ENCODE results near the gene COL5A1.

Gene COL5A1

GRCh38 chr9:134792627-134793026 is 151.0 kb downstream of the COL5A1 start:
- no peak for DNase-seq (ENCODE audit: low spot score)

DNA sequence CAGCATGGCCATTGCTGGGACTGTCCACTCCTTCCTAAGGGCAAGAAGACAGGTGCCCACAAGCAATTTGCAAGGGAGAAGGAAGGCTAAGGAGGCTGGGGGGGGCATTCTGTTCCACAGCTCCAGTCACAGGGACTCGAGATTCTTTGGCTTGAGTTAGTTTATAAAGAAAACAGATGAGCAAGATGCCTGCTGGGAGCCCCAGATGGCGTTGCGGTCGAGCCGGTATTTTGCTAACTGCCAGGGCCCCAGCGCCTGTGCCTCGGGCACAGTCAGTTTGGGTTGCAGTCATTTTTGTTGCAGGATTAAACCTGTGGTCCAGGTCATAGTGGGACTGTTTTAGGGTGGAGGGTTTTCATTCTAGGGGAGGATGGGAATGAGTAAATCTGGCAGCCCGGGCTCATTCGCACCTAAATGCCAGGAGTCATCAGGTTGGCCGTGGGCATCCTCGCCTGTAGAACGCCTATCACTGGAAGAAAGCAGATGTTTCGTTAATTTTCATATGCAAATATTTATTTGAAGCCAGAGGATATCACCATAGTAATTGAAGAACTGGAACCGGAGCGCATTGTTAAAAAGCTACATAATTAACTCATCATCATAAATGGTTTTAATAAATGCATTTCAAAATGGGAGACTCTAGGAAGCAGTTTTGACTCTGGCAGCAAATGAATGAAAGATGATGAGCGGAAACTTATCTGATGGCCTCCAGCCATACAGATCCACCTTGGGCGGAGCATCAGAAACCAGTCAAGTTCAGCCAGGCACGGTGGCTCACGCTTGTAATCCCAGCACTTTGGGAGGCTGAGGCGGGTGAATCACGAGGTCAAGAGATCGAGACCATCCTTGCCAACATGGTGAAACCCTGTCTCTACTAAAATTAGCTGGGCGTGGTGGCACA is 151.9 kb downstream of the COL5A1 start:
- no peak for DNase-seq (ENCODE audit: low spot score)

GRCh38 chr9:134794663-134795370 is 153.2 kb downstream of the COL5A1 start:
- no peak for DNase-seq (ENCODE audit: low spot score)

- no peak for DNase-seq (ENCODE audit: low spot score)
These were observed 153.8 kb downstream of the COL5A1 start for GRCh38 chr9:134795446-134795845.

DNA sequence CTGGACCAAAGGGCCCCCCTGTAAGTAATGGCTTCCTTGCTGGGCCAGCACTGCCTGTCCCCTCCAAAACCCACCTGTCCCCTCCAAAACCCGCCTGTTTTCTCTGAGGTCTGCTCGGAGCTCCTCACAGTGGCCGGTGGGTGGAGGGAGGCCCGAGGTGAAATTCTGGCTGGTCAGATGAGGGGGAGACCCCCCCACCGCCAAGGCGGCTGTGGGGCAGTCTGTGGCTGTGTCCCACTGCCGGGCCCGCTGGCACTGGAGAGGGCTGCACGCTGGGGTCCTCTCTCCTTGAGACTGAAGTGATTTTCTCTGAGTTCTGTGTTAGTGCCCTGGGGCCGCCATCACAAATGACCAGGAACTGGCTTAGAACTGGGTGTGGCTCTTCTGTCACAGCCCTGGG is 155.3 kb downstream of the COL5A1 start:
- no peak for DNase-seq (ENCODE audit: low spot score)

DNA sequence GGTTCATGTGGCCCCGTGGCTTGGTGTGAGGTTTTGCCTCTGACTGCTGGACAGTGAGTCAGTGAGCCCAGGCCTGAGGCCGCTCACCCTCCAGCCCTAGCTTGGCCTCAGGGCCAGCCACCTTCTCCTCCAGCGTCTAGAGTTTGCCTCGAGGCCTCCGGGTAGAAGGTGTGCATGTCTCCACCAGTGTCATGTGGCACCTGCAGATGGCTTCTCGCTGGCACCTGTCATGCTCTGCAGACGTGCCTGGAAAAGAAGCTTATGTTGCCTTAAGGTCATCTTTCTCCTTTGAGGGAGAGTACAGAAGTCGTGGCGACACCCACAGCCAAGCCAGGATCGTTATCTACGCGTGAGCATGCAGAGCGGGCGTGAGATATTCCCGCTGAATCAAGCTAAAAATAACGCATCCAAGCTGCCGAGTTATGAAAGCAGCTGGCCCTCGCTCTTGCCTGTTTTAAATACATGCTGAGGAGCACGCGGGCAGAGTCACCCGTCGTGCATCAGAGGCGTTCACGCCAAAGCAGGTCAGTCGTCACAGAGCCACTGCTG is 159.3 kb downstream of the COL5A1 start:
- no peak for DNase-seq (ENCODE audit: low spot score)

- DNase-seq (ENCODE audit: low spot score), result no peak
These were observed 160.7 kb downstream of the COL5A1 start for GRCh38 chr9:134802216-134802795.

GRCh38 chr9:134804871-134805270 is 163.3 kb downstream of the COL5A1 start:
- DNase-seq (ENCODE audit: low spot score), result no peak

DNA sequence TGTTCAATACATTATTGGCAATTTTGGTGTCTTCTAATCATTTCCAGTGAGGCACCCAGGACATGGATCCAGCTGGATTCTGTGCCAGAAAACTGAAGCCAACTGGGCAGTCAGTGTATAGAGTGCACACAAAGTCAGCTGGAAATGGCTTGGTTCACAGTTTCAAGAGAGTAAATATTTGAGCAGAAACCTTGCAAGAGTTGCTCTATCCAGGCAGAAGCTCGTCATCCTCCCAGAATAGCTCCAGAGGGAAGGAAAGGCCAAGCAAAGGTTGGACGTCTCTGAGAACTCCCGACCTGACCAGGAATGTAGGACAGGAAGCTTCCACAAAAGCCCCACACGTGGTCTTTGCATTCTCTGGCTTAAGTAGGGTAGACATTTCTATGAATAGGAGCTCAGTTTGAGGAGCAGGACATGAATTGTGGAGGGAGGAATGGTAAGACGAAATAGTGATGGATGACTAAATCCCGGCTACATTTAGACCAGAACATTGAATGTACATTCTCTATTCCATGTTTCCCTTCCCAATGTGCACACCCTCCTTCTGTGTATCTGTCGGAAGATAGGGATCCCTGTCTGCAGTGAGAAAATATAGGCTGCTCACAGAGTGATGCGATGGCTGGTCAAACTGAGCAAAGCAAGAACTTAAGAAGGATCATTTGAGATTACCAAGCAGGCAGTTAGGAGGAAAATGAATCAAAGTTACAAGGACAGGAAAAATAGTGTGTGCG is 166.3 kb downstream of the COL5A1 start:
- no peak for DNase-seq (ENCODE audit: low spot score)

DNA sequence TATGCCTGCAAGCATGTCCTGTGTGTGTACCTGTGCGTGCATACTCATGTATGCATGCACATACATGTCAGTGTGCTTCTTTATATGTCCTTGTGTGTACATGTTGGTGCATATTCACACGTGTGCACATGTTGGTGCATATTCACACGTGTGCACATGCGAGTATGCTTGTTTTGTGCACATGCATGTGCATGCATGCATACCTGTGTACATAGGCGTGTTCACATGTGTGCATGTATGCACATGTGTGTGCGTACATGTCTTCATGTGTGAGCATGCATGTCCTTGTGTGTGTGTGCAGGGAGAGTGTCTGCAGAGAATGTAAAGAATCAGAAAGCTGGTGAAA is 166.8 kb downstream of the COL5A1 start:
- no peak for DNase-seq (ENCODE audit: low spot score)

DNA sequence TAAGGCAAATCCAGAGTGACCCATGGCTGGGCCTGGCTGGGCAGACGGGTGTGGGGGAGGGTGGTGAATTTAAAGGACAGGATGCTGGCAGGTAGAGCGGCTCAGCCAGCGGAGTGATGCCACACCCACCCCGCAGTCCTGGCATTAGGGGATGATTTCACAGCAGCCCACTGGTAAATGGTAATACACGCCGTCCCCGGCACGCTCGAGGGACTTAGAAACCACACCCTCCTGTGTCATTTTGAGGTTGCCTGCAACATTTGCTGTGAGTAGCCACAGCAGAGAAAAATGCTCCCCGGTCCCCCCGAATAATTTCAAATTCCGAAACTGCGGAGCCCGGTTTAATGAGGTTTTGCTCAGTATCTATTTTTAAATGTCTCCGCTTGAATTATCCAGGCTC is 167.7 kb downstream of the COL5A1 start:
- no peak for DNase-seq (ENCODE audit: low spot score)

DNA sequence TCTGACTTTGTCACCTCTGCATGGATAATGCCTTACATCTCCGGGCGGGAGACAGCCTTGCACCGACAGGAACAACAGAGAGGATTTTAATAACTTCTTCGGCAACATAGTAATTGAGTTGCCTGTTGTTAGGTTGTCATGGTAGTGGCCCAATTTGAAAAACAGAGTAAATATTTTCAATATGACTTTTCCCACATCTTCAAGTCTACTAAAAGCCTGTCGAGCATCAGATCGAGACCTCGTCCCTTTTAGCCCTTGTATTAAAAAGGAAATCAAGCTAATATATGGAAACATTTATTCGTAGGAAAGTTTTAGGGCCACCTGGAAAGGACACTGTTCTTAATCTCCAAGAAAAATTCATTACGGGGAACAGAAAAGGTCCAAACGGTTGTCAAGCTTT is 168.2 kb downstream of the COL5A1 start:
- no peak for DNase-seq (ENCODE audit: low spot score)

GRCh38 chr9:134811079-134811672 is 169.6 kb downstream of the COL5A1 start:
- DNase-seq (ENCODE audit: low spot score), result no peak

GRCh38 chr9:134811673-134812342 is 170.2 kb downstream of the COL5A1 start:
- DNase-seq (ENCODE audit: low spot score), result no peak

- no peak for DNase-seq (ENCODE audit: low spot score)
These were observed 170.7 kb downstream of the COL5A1 start for GRCh38 chr9:134812343-134812673.

DNA sequence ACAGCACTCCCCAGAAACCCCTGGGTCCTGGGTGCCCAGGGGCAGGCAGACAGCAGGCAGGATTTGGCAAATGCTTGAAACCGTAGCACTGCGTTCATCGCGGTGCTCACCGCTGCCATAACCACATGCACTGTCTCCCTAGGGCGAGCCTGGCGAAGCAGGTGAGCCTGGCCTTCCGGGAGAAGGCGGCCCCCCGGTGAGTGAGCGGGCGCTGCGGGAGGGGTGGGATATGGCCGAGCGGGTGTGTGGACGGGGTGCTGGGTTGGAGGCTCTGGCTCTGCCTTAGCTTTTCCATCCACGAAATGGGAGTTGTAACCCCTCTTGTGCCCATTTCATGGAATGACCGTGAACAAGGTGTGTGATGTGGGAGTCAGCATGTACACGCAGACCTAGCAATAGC is 172.2 kb downstream of the COL5A1 start:
- DNase-seq (ENCODE audit: low spot score), result no peak

GRCh38 chr9:134814598-134815215 is 173.1 kb downstream of the COL5A1 start:
- no peak for DNase-seq (ENCODE audit: low spot score)

DNA sequence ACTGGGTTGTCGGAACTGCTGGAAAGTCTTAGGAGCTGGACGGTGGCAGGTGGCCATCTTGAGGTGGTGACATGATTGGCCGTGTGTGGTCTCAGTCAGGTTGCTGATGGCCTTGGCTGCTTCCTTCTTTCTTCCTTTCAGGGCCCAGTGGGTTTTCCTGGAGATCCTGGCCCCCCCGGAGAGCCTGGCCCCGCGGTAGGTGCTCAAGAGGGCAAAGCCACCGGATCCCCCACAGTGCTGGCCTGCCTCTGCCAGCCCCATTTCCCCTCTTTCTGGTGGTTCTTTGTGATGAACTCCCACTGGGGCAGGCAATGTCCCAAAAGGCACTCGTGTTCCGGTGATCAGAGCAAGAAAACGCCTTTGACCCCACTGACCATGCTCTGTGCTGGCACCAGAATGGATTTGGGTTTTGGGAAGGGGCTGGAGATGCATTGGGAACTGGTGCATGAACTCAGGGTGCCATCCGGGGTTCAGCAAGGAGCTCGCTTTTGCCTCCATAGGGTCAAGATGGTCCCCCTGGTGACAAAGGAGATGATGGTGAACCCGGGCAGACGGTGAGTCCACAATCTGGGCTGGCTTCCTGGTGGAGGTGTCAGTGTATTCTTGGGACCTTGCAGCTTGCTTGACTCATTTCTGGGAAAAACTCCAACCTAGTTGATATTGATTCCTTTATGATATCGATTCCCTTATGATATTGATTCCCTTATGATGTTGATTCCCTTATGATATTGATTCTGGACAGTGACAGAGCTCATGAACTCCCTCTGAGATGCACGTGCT is 174.0 kb downstream of the COL5A1 start:
- no peak for DNase-seq (ENCODE audit: low spot score)

DNA sequence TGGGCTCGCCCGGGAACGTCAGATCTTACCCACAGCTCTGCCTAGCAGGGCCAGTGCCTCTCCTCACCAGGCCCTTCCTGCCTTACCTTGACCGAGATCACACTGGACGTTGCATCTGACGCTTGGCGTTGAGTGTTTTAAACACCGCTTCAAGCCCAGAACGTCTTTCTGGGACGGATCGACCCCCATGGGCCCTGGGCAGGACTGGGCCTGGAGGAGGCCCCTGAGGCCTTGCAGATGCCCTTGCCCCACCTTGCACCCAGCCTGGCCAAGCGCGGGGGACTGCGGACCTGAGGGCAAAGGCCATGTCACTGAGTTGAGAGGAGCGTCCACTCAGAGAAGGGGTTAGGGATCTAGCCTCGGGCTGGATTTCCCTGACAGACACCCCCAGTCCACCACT is 174.7 kb downstream of the COL5A1 start:
- DNase-seq (ENCODE audit: low spot score), result no peak

DNA sequence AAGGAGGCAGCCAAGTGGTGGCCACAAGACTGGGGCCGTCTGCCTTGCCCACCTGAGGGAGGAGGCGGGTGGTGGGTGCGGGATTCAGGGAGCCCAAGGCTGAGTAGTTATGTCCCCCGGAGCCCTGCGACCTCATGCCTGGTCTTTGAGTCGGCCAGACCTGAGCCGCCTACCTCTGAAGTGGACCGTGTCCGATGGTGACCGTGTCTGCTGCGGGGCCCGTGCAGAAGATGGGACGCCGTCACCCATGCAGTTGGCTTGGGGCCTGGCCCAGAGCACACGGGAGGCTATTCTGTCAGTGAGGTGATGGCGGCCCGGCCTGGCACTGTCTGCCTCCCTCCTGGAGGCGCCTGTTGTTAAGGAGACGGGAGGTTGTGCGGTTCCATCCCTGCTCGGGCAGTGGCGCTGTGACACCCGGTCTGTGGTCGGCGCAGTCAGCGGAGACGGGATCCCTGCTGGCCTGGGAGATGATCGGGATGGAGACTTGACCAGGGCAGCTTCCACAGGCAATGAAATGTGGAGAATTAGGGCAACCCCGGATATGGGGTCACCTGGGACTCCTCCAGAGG is 176.5 kb downstream of the COL5A1 start:
- no peak for DNase-seq (ENCODE audit: low spot score)
